Keratinocyte (primary cell): ENCODE results near the gene CCDC63. TPM values are rescaled to one million over a fixed set of nuclear protein-coding genes. Genes with fewer than 3 reads are reported as not detected.

Experiments used
- DNase-seq: peaks from one replicate; pipeline ENCODE4 v3.0.0-alpha.2; 2011; ENCODE audit warnings: low read depth, missing footprints, low spot score
- FAIRE-seq: peaks from 2 replicates; lab custom pipeline; 2011; peaks lifted over from hg19 to GRCh38; lab: Jason Lieb, UNC
- H2AFZ ChIP-seq: 2 replicates; pipeline ENCODE4 v1.6.0; 2012; ENCODE audit warnings: low read length, control low read depth, inconsistent platforms; ENCODE audit not compliant: control insufficient read depth
- H3K27ac ChIP-seq: 2 replicates; pipeline ENCODE4 v1.5.1; 2011; ENCODE audit warnings: low read length; ENCODE audit not compliant: control insufficient read depth, insufficient read depth
- H3K27me3 ChIP-seq: 3 replicates; pipeline ENCODE4 v1.6.0; 2011; ENCODE audit warnings: low read length; ENCODE audit not compliant: control insufficient read depth, insufficient read depth; ENCODE audit errors: extremely low read depth
- H3K36me3 ChIP-seq, 2 experiments: 2 replicates in 1 of 2; 3 replicates in 1 of 2; pipeline ENCODE4 v1.5.1; 2011; ENCODE audit warnings: low read length in 2 of 2, mild to moderate bottlenecking in 1 of 2; ENCODE audit not compliant: control insufficient read depth in 2 of 2, insufficient read depth in 2 of 2; ENCODE audit errors: extremely low read depth in 1 of 2
- H3K4me1 ChIP-seq: 3 replicates; pipeline ENCODE4 v1.5.1; 2011; ENCODE audit warnings: low read length; ENCODE audit not compliant: control insufficient read depth, insufficient read depth; ENCODE audit errors: extremely low read depth
- H3K4me2 ChIP-seq: 3 replicates; pipeline ENCODE4 v1.6.0; 2011; ENCODE audit warnings: low read depth, low read length; ENCODE audit not compliant: control insufficient read depth, insufficient read depth; ENCODE audit errors: extremely low read depth
- H3K4me3 ChIP-seq, 3 experiments: fragments of 200-600 bp in 1 of 3; sonication (generic) in 1 of 3; 2 replicates in 2 of 3; 3 replicates in 1 of 3; pipeline ENCODE4 v1.5.1; 2011 to 2016; ENCODE audit warnings: low read length in 3 of 3, mild to moderate bottlenecking in 3 of 3, control low read depth in 2 of 3, inconsistent platforms in 1 of 3, low read depth in 1 of 3, mixed read lengths in 1 of 3, mixed run types in 1 of 3, moderate library complexity in 1 of 3; ENCODE audit not compliant: control insufficient read depth in 2 of 3, insufficient read depth in 2 of 3; ENCODE audit errors: extremely low read depth in 1 of 3
- H3K79me2 ChIP-seq: 2 replicates; pipeline ENCODE4 v1.6.0; 2012; ENCODE audit warnings: low read length; ENCODE audit not compliant: control insufficient read depth, insufficient read depth
- H3K9ac ChIP-seq: 3 replicates; pipeline ENCODE4 v1.6.0; 2011; ENCODE audit warnings: low read length; ENCODE audit not compliant: control insufficient read depth, insufficient read depth; ENCODE audit errors: extremely low read depth
- H3K9me1 ChIP-seq: 3 replicates; pipeline ENCODE4 v1.6.0; 2011; ENCODE audit warnings: low read length; ENCODE audit not compliant: control insufficient read depth, insufficient read depth; ENCODE audit errors: extremely low read depth
- H3K9me3 ChIP-seq: 2 replicates; pipeline ENCODE4 v1.5.1; 2012; ENCODE audit warnings: low read depth, low read length; ENCODE audit not compliant: control insufficient read depth
- H4K20me1 ChIP-seq: 3 replicates; pipeline ENCODE4 v1.6.0; 2011; ENCODE audit warnings: low read length; ENCODE audit not compliant: control insufficient read depth, insufficient read depth; ENCODE audit errors: extremely low read depth
- CTCF ChIP-seq, 3 experiments: IDR thresholded peaks in 1 of 3; conservative IDR thresholded peaks in 1 of 3; optimal IDR thresholded peaks in 1 of 3; 2 replicates in 2 of 3; 3 replicates in 1 of 3; pipeline versions ENCODE3 to v1.5.1; 2011; ENCODE audit warnings: low read length in 3 of 3, mild to moderate bottlenecking in 3 of 3, moderate library complexity in 2 of 3, control low read depth in 1 of 3, inconsistent platforms in 1 of 3; ENCODE audit not compliant: insufficient read depth in 2 of 3; ENCODE audit errors: extremely low read depth in 1 of 3
- EZH2 ChIP-seq: IDR thresholded peaks from one replicate; pipeline ENCODE4 v1.6.1; 2012; ENCODE audit warnings: inconsistent platforms, mild to moderate bottlenecking, low read length, moderate library complexity
- dilution Hi-C: fragments of 300-500 bp; cut with MboI; formaldehyde crosslinking; loops from one replicate; pipeline ENCODE4 v1.7.0; 2020; ENCODE audit warnings: low sequenced_read_pairs; ENCODE audit not compliant: extremely low pct_ligation_motif_present
- polyA plus RNA-seq, 5 experiments: library from polyadenylated mRNA; depleted of rRNA in 3 of 5; stranded (reverse) in 3 of 5; stranded (forward) in 1 of 5; unstranded in 1 of 5; fragments of >200 nt; gene quantifications; 1 replicate in 1 of 5; 2 replicates in 3 of 5; 3 replicates in 1 of 5; pipeline versions ENCODE4 v1.2.1 to v1.2.3, GENCODE V29; 2011 to 2012; ENCODE audit warnings: missing spikeins in 2 of 5, low read depth in 1 of 5, low replicate concordance in 1 of 5

Gene CCDC63
- polyA plus RNA-seq, 1 donor (not counting 4 experiments of a cell fraction or from before 2014, with no cell fraction given), result not detected

- no peaks in the 10 kb centered on the region for H4K20me1 ChIP-seq
- no peak overlapping the region for H3K4me3 ChIP-seq
- H3K27me3 ChIP-seq, result peaks cover 2% of the 10 kb centered on the region
- no peaks in the 10 kb centered on the region for H3K9me3 ChIP-seq
- dilution Hi-C loops, result no loop called here
- H3K27ac ChIP-seq, result no peak overlapping the region
- no peaks in the 10 kb centered on the region for H3K36me3 ChIP-seq
- no peak for TF ChIP-seq EZH2
- no peak for TF ChIP-seq CTCF (optimal IDR thresholded peaks at IDR 0.05 in 1 of 3, IDR thresholded peaks at IDR 0.05 in 1 of 3, conservative IDR thresholded peaks at IDR 0.05 in 1 of 3; ENCODE audit: extremely low read depth in 1 of 3, insufficient read depth in 2 of 3, low read length in 3 of 3)
- DNase-seq (no peak), FAIRE-seq (no peak)
- H3K9me1 ChIP-seq, result no peaks in the 10 kb centered on the region
- no peak overlapping the region for H3K9ac ChIP-seq
- H3K79me2 ChIP-seq, result no peaks in the 10 kb centered on the region
- peaks cover 5% of the 10 kb centered on the region for H3K4me1 ChIP-seq
- no peak overlapping the region for H2AFZ ChIP-seq
- peak overlapping the region; percentile 33 for H3K4me2 ChIP-seq
These were observed 41.6 kb downstream of the CCDC63 start for GRCh38 chr12:110888256-110888991.

GRCh38 chr12:110889361-110889760, 42.6 kb downstream of the CCDC63 start:
- Histone ChIP-seq H3K27ac (no peak overlapping the region), H3K4me2 (no peak overlapping the region), H3K79me2 (no peaks in the 10 kb centered on the region), H3K9me3 (no peaks in the 10 kb centered on the region), H2AFZ (no peak overlapping the region), H3K27me3 (peaks cover 2% of the 10 kb centered on the region), H3K4me1 (peaks cover 9% of the 10 kb centered on the region), H3K9ac (no peak overlapping the region), H4K20me1 (no peaks in the 10 kb centered on the region), H3K36me3 (no peaks in the 10 kb centered on the region), H3K9me1 (no peaks in the 10 kb centered on the region), H3K4me3 (no peak overlapping the region)
- dilution Hi-C loops, result no loop called here
- FAIRE-seq (no peak), DNase-seq (no peak)
- no peak for TF ChIP-seq EZH2
- no peak for TF ChIP-seq CTCF (optimal IDR thresholded peaks at IDR 0.05 in 1 of 3, IDR thresholded peaks at IDR 0.05 in 1 of 3, conservative IDR thresholded peaks at IDR 0.05 in 1 of 3; ENCODE audit: extremely low read depth in 1 of 3, insufficient read depth in 2 of 3, low read length in 3 of 3)
